ENCODE measurements around the gene IQSEC1. TPM values are rescaled to one million over a fixed set of nuclear protein-coding genes. Genes with fewer than 3 reads are reported as not detected.

IQSEC1 gene
- polyA plus RNA-seq, 2 of the 4 experiments (the other 2 are of a cell fraction), result 3.7 to 10.7 TPM

- Histone ChIP-seq H3K27ac (no peak overlapping the region), H3K4me2 (no peak overlapping the region), H3K4me1 (no peaks in the 10 kb centered on the region), H3K9me3 (no peaks in the 10 kb centered on the region), H3K4me3 (no peak overlapping the region)
- ChIA-PET POLR2A (no interaction called here), CTCF (interaction anchor here (1.2 to 1.3 kb wide), 2 partner anchors 16 to 43 kb away, joined by 5 read pairs; no protein-coding TSS in a partner anchor)
- FAIRE-seq (no peak), DNase-seq (ENCODE audit: low read depth in 1 of 2, low spot score in 1 of 2) (no peak), ATAC-seq (no peak)
- 91% methylated on average over 6 of the region's 7 CpGs for WGBS (ENCODE audit: missing lambda C conversion rate)
- no peak for TF ChIP-seq HOXA7 (CRISPR knock-in tag; IDR thresholded peaks at IDR 0.05)
- TF ChIP-seq POLR2A (IDR thresholded peaks at IDR 0.05; ENCODE audit: low read length), result no peak
- TF ChIP-seq, protein P1, sequence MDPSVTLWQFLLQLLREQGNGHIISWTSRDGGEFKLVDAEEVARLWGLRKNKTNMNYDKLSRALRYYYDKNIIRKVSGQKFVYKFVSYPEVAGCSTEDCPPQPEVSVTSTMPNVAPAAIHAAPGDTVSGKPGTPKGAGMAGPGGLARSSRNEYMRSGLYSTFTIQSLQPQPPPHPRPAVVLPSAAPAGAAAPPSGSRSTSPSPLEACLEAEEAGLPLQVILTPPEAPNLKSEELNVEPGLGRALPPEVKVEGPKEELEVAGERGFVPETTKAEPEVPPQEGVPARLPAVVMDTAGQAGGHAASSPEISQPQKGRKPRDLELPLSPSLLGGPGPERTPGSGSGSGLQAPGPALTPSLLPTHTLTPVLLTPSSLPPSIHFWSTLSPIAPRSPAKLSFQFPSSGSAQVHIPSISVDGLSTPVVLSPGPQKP (IDR thresholded peaks at IDR 0.05; ENCODE audit: low read depth, low read length), result no peak
- TF ChIP-seq NPAS2 (CRISPR knock-in tag; IDR thresholded peaks at IDR 0.05; ENCODE audit: borderline replicate concordance), result no peak
- TF ChIP-seq KDM5A (IDR thresholded peaks at IDR 0.05), result no peak
- no peak for TF ChIP-seq EHMT2 (IDR thresholded peaks at IDR 0.05; ENCODE audit: low read depth)
- TF ChIP-seq CBX8 (IDR thresholded peaks at IDR 0.05), result no peak
- no peak for TF ChIP-seq SMC3 (IDR thresholded peaks at IDR 0.05)
- TF ChIP-seq EP300 (IDR thresholded peaks at IDR 0.05), result no peak
- TF ChIP-seq, protein P2, sequence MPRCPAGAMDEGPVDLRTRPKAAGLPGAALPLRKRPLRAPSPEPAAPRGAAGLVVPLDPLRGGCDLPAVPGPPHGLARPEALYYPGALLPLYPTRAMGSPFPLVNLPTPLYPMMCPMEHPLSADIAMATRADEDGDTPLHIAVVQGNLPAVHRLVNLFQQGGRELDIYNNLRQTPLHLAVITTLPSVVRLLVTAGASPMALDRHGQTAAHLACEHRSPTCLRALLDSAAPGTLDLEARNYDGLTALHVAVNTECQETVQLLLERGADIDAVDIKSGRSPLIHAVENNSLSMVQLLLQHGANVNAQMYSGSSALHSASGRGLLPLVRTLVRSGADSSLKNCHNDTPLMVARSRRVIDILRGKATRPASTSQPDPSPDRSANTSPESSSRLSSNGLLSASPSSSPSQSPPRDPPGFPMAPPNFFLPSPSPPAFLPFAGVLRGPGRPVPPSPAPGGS (IDR thresholded peaks at IDR 0.05), result no peak
- TF ChIP-seq BHLHE40 (IDR thresholded peaks at IDR 0.05; ENCODE audit: low read depth, low read length), result no peak
- no peak for TF ChIP-seq ESRRA (IDR thresholded peaks at IDR 0.05; ENCODE audit: borderline replicate concordance, low read length)
These were observed 139.3 kb downstream of the IQSEC1 start for GRCh38 chr3:12933901-12934300.

DNA sequence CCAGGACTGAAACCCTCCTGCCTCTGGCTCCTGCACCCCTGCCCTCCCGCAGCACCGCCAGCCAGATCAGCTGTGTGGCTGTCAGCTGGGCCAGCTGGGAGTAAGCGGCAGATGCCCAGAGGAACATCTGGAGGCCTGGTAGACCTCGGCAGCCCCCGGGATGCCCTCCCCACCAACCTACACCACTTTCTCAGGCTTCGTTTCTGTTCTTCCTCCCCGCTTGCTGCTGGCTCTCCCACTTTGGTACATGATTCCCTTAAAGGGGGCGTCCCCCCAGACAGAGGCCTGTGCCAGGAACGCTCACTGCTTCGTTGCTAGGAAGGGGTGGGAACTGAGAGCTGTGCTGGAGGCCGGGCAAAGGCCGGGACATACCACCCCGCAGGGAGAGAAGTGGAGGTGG lies 140.5 kb downstream of the IQSEC1 start:
- no peak for FAIRE-seq
- CTCF ChIA-PET, result interaction anchor here (0.6 to 2.0 kb wide), 2 partner anchors 9 to 438 kb away, joined by 3 to 6 read pairs; no protein-coding TSS in a partner anchor
- Histone ChIP-seq H3K27ac (no peak overlapping the region), H3K9me3 (no peaks in the 10 kb centered on the region), H3K4me2 (no peak overlapping the region), H3K4me3 (no peak overlapping the region), H3K4me1 (no peaks in the 10 kb centered on the region)
- POLR2A ChIA-PET, result no interaction called here
- DNase-seq (ENCODE audit: low read depth in 1 of 2, low spot score in 1 of 2), result no peak
- WGBS (ENCODE audit: missing lambda C conversion rate), result 93% methylated on average over 10 of the region's 13 CpGs
- ATAC-seq, result no peak
- no peak for TF ChIP-seq MAFK (IDR thresholded peaks at IDR 0.05; ENCODE audit: partially characterized antibody)
- TF ChIP-seq, protein P1 (IDR thresholded peaks at IDR 0.05; ENCODE audit: low read depth, low read length), result no peak
- no peak for TF ChIP-seq USF2 (IDR thresholded peaks at IDR 0.05)
- TF ChIP-seq CBX8 (IDR thresholded peaks at IDR 0.05), result no peak
- TF ChIP-seq HEYL (CRISPR knock-in tag; IDR thresholded peaks at IDR 0.05), result no peak
- no peak for TF ChIP-seq KDM5A (IDR thresholded peaks at IDR 0.05)
- TF ChIP-seq NFE2L2 (conservative IDR thresholded peaks at IDR 0.05; ENCODE audit: low read length), result no peak
- no peak for TF ChIP-seq JUNB (IDR thresholded peaks at IDR 0.05)
- TF ChIP-seq, protein P3, sequence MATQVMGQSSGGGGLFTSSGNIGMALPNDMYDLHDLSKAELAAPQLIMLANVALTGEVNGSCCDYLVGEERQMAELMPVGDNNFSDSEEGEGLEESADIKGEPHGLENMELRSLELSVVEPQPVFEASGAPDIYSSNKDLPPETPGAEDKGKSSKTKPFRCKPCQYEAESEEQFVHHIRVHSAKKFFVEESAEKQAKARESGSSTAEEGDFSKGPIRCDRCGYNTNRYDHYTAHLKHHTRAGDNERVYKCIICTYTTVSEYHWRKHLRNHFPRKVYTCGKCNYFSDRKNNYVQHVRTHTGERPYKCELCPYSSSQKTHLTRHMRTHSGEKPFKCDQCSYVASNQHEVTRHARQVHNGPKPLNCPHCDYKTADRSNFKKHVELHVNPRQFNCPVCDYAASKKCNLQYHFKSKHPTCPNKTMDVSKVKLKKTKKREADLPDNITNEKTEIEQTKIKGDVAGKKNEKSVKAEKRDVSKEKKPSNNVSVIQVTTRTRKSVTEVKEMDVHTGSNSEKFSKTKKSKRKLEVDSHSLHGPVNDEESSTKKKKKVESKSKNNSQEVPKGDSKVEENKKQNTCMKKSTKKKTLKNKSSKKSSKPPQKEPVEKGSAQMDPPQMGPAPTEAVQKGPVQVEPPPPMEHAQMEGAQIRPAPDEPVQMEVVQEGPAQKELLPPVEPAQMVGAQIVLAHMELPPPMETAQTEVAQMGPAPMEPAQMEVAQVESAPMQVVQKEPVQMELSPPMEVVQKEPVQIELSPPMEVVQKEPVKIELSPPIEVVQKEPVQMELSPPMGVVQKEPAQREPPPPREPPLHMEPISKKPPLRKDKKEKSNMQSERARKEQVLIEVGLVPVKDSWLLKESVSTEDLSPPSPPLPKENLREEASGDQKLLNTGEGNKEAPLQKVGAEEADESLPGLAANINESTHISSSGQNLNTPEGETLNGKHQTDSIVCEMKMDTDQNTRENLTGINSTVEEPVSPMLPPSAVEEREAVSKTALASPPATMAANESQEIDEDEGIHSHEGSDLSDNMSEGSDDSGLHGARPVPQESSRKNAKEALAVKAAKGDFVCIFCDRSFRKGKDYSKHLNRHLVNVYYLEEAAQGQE (IDR thresholded peaks at IDR 0.05), result no peak
- TF ChIP-seq, protein P2 (IDR thresholded peaks at IDR 0.05), result no peak
- no peak for TF ChIP-seq ESRRA (IDR thresholded peaks at IDR 0.05; ENCODE audit: borderline replicate concordance, low read length)
- no peak for TF ChIP-seq MAX (IDR thresholded peaks at IDR 0.05)
- no peak for TF ChIP-seq PHF8 (IDR thresholded peaks at IDR 0.05; ENCODE audit: borderline replicate concordance, low read depth)
- TF ChIP-seq RCOR1 (IDR thresholded peaks at IDR 0.05; ENCODE audit: low read depth, low read length), result no peak
- TF ChIP-seq MAZ (IDR thresholded peaks at IDR 0.05; ENCODE audit: borderline replicate concordance, low read depth, low read length), result no peak
- TF ChIP-seq POLR2A (IDR thresholded peaks at IDR 0.05; ENCODE audit: low read length), result no peak

Data from A549 (cell line).